HepG2 (cell line): ENCODE measurements around the gene FMNL2.

Source experiments
- ARNT2 ChIP-seq: sonication (generic); formaldehyde crosslinking; IDR thresholded peaks from 2 replicates; pipeline ENCODE4 v1.8.0; 2022; ENCODE audit warnings: mild to moderate bottlenecking, low read depth, missing genetic modification reagents, moderate library complexity
- HNF4G ChIP-seq, 2 experiments: sonication (generic) in 1 of 2; formaldehyde crosslinking in 1 of 2; IDR thresholded peaks; 2 replicates each; pipeline versions ENCODE4 v1.4.0 to v1.6.1; 2011 to 2020; ENCODE audit warnings: borderline replicate concordance in 2 of 2, low read depth in 2 of 2, mild to moderate bottlenecking in 2 of 2, low read length in 1 of 2, missing genetic modification reagents in 1 of 2, moderate library complexity in 1 of 2
- ONECUT2 ChIP-seq: sonication (generic); formaldehyde crosslinking; IDR thresholded peaks from 2 replicates; pipeline ENCODE4 v1.4.0; 2020; ENCODE audit warnings: missing genetic modification reagents
- POLR2A ChIP-seq, 2 experiments: IDR thresholded peaks; 2 replicates each; pipeline ENCODE4 v1.6.1; 2011; ENCODE audit warnings: low read depth in 2 of 2, low read length in 2 of 2, mild to moderate bottlenecking in 1 of 2, moderate library complexity in 1 of 2; ENCODE audit not compliant: insufficient read depth in 1 of 2
- SMC3 ChIP-seq: IDR thresholded peaks from 2 replicates; pipeline ENCODE4 v1.6.1; 2011; ENCODE audit warnings: low read length, improper control_type of control experiment
- ZBTB46 ChIP-seq: sonication (generic); formaldehyde crosslinking; IDR thresholded peaks from 2 replicates; pipeline ENCODE4 v1.4.0; 2020; ENCODE audit warnings: mild to moderate bottlenecking, missing genetic modification reagents, borderline replicate concordance
- ZNF704 ChIP-seq: sonication (generic); formaldehyde crosslinking; IDR thresholded peaks from 2 replicates; pipeline ENCODE4 v1.8.1; 2023; ENCODE audit warnings: mild to moderate bottlenecking, inconsistent platforms, moderate library complexity, missing genetic modification reagents, borderline replicate concordance
- TF ChIP-seq, protein P1 (sequence below): sonication (generic); formaldehyde crosslinking; IDR thresholded peaks from 2 replicates; pipeline ENCODE4 v1.5.0; 2020; ENCODE audit warnings: mild to moderate bottlenecking, missing genetic modification reagents, moderate library complexity

DNA sequence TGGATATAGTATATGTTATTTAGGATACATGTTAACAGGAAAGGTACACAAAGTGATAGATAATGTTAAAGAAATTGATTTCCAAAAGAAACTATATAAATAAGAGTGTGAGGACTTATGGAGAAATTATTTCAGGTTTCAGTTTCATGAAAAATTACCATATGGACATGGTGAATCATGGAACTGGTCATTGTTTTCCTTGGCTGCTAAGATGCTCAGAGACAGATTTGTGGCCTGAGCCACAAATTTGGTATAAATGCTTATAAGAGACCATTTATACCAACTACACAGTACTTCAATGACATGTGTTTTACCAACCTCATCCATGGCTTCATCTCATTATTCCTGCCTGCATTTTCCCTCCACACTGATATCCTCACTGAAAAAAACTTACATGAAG, 188.1 kb downstream of the FMNL2 start:
- TF ChIP-seq ZBTB46 (no peak), ONECUT2 (CRISPR knock-in tag) (no peak), ARNT2 (CRISPR knock-in tag) (no peak), POLR2A (IDR thresholded peaks at IDR 0.05; ENCODE audit: insufficient read depth in 1 of 2, low read depth in 2 of 2, low read length in 2 of 2) (no peak), SMC3 (no peak), ZNF704 (CRISPR knock-in tag) (no peak), HNF4G (IDR thresholded peaks at IDR 0.05; ENCODE audit: borderline replicate concordance, low read depth, low read length) (no peak), HNF4G (CRISPR knock-in tag; IDR thresholded peaks at IDR 0.05; ENCODE audit: borderline replicate concordance, low read depth) (no peak)
- TF ChIP-seq, protein P1, sequence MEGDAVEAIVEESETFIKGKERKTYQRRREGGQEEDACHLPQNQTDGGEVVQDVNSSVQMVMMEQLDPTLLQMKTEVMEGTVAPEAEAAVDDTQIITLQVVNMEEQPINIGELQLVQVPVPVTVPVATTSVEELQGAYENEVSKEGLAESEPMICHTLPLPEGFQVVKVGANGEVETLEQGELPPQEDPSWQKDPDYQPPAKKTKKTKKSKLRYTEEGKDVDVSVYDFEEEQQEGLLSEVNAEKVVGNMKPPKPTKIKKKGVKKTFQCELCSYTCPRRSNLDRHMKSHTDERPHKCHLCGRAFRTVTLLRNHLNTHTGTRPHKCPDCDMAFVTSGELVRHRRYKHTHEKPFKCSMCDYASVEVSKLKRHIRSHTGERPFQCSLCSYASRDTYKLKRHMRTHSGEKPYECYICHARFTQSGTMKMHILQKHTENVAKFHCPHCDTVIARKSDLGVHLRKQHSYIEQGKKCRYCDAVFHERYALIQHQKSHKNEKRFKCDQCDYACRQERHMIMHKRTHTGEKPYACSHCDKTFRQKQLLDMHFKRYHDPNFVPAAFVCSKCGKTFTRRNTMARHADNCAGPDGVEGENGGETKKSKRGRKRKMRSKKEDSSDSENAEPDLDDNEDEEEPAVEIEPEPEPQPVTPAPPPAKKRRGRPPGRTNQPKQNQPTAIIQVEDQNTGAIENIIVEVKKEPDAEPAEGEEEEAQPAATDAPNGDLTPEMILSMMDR: no peak
